ENCODE data around the gene FSTL4. TPM values are rescaled to one million over a fixed set of nuclear protein-coding genes. Genes with fewer than 3 reads are reported as not detected.

Gene FSTL4
- total RNA-seq, 1 experiment from 2014 or later, result not detected

DNA sequence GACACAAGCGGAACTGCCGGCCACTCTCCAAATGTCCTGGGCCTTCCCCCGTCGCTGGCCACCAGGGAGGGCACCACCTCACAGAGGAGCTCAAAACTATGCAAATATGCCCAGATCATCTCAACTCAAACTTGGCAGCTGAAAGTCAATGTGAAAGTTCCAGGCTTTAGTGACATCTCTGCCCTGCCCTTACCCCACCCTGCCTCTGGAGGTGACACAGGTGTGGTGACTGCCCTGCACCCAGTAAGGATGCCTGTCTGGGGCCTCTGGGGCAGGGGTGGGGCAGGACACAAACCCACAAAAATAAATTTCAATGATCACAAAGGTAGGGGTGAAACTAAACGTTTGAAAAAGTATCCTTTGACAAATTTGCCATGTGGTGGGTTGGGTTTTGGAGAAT is 347.1 kb downstream of the FSTL4 start:
- Mint-ChIP-seq H3K9me3 (ENCODE audit: low read depth, unreplicated experiment) (no peaks in the 10 kb centered on the region), H3K27me3 (ENCODE audit: unreplicated experiment) (peaks cover 87% of the 10 kb centered on the region), H3K27ac (ENCODE audit: unreplicated experiment) (no peak overlapping the region), H3K4me3 (ENCODE audit: low read depth, unreplicated experiment) (no peak overlapping the region), H3K36me3 (ENCODE audit: insufficient read depth, unreplicated experiment) (no peaks in the 10 kb centered on the region), H3K4me1 (ENCODE audit: low read depth, unreplicated experiment) (peaks cover 9% of the 10 kb centered on the region)
- no TSS peak for BruUV-seq (replicated peaks)
- no peak for DNase-seq
- intact Hi-C loops (cut with micrococcal nuclease; ENCODE audit: unreplicated experiment), result no loop called here
- CTCF ChIA-PET, result interaction anchor here (0.6 kb wide), 1 partner anchor 44 kb away, joined by 3 read pairs; no protein-coding TSS in a partner anchor
- TF ChIP-seq, protein P1, sequence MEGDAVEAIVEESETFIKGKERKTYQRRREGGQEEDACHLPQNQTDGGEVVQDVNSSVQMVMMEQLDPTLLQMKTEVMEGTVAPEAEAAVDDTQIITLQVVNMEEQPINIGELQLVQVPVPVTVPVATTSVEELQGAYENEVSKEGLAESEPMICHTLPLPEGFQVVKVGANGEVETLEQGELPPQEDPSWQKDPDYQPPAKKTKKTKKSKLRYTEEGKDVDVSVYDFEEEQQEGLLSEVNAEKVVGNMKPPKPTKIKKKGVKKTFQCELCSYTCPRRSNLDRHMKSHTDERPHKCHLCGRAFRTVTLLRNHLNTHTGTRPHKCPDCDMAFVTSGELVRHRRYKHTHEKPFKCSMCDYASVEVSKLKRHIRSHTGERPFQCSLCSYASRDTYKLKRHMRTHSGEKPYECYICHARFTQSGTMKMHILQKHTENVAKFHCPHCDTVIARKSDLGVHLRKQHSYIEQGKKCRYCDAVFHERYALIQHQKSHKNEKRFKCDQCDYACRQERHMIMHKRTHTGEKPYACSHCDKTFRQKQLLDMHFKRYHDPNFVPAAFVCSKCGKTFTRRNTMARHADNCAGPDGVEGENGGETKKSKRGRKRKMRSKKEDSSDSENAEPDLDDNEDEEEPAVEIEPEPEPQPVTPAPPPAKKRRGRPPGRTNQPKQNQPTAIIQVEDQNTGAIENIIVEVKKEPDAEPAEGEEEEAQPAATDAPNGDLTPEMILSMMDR (IDR thresholded peaks at IDR 0.05; ENCODE audit: unreplicated experiment), result no peak

DNA sequence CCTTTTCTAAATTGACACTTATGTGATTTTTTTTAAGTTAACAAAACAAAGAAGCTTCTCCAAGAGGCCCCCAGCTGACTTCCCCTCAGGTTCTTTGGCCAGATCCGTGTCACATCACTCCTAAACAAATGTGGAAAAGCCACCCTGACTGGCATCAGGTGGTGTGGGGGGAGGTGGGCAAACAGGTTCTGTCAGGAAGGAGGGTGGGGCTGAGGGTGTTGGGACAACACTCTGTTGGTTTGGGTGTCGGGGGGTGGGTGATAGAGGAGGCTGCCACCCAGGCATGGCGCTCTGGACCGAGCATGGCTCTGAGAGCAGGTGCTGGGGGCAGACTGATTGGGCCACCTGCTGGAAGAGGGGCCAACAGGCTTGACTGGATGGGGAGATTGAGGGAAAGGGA is 349.7 kb downstream of the FSTL4 start:
- peaks cover 9% of the 10 kb centered on the region for H3K4me1 Mint-ChIP-seq (ENCODE audit: low read depth, unreplicated experiment)
- no peak overlapping the region for H3K27ac Mint-ChIP-seq (ENCODE audit: unreplicated experiment)
- H3K9me3 Mint-ChIP-seq (ENCODE audit: low read depth, unreplicated experiment), result no peaks in the 10 kb centered on the region
- intact Hi-C loops (cut with micrococcal nuclease; ENCODE audit: unreplicated experiment), result no loop called here
- DNase-seq, result no peak
- peaks cover 87% of the 10 kb centered on the region for H3K27me3 Mint-ChIP-seq (ENCODE audit: unreplicated experiment)
- no peaks in the 10 kb centered on the region for H3K36me3 Mint-ChIP-seq (ENCODE audit: insufficient read depth, unreplicated experiment)
- CTCF ChIA-PET, result no interaction called here
- TF ChIP-seq, protein P1 (IDR thresholded peaks at IDR 0.05; ENCODE audit: unreplicated experiment), result no peak
- no peak overlapping the region for H3K4me3 Mint-ChIP-seq (ENCODE audit: low read depth, unreplicated experiment)
- no TSS peak for BruUV-seq (replicated peaks)

DNA sequence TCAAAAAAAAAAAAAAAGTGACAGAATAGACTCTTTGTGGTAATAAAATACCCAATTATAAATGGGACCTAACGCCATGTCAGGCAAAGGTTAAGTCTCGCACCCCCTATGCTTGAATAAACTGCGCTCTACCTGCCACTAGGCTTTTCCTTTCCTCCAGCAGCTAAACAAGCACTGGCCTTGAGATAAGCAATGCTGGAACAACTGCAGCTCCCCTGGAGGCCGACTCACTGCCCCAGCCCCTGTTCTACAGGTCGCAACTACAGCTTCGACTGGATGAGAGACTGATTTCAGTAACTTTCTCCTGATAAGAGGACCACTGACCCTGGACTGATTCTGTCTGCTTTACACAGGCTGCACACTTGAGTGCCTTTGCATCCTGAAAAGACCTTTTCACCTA is 350.3 kb downstream of the FSTL4 start:
- peaks cover 87% of the 10 kb centered on the region for H3K27me3 Mint-ChIP-seq (ENCODE audit: unreplicated experiment)
- DNase-seq, result no peak
- CTCF ChIA-PET, result no interaction called here
- H3K36me3 Mint-ChIP-seq (ENCODE audit: insufficient read depth, unreplicated experiment), result no peaks in the 10 kb centered on the region
- peaks cover 9% of the 10 kb centered on the region for H3K4me1 Mint-ChIP-seq (ENCODE audit: low read depth, unreplicated experiment)
- no TSS peak for BruUV-seq (replicated peaks)
- TF ChIP-seq, protein P1 (IDR thresholded peaks at IDR 0.05; ENCODE audit: unreplicated experiment), result no peak
- H3K4me3 Mint-ChIP-seq (ENCODE audit: low read depth, unreplicated experiment), result no peak overlapping the region
- no peaks in the 10 kb centered on the region for H3K9me3 Mint-ChIP-seq (ENCODE audit: low read depth, unreplicated experiment)
- no peak overlapping the region for H3K27ac Mint-ChIP-seq (ENCODE audit: unreplicated experiment)
- intact Hi-C loops (cut with micrococcal nuclease; ENCODE audit: unreplicated experiment), result no loop called here

DNA sequence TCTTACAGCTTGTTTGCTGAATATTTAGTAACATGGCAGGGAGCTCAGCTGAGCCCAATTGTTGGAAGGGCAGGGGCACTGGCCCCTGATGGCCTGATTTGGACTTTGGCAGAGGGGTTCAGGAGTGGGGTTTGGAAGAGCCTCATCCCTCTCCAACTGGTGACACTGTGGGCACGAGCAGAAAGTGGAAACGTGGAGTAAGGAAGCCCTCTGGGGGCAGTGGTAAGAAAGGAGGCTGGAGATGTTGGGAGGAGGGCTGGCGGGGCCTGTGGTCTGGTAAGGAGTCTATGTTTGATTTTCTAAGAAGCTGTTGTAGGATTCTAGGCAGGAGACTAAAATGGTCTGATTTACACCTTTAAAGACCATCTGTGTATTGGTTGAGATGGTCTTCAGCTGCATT is 351.6 kb downstream of the FSTL4 start:
- DNase-seq, result no peak
- CTCF ChIA-PET, result no interaction called here
- no peaks in the 10 kb centered on the region for H3K36me3 Mint-ChIP-seq (ENCODE audit: insufficient read depth, unreplicated experiment)
- H3K27me3 Mint-ChIP-seq (ENCODE audit: unreplicated experiment), result peaks cover 93% of the 10 kb centered on the region
- no peaks in the 10 kb centered on the region for H3K9me3 Mint-ChIP-seq (ENCODE audit: low read depth, unreplicated experiment)
- H3K4me1 Mint-ChIP-seq (ENCODE audit: low read depth, unreplicated experiment), result peaks cover 9% of the 10 kb centered on the region
- intact Hi-C loops (cut with micrococcal nuclease; ENCODE audit: unreplicated experiment), result loop anchor here (1.0 kb wide), 1 partner anchor 150 kb away; no protein-coding TSS in a partner anchor
- H3K4me3 Mint-ChIP-seq (ENCODE audit: low read depth, unreplicated experiment), result no peak overlapping the region
- no TSS peak for BruUV-seq (replicated peaks)
- TF ChIP-seq, protein P1 (IDR thresholded peaks at IDR 0.05; ENCODE audit: unreplicated experiment), result no peak
- H3K27ac Mint-ChIP-seq (ENCODE audit: unreplicated experiment), result no peak overlapping the region
